Esophagus squamous epithelium (tissue), 4 donors: ENCODE measurements around the gene LENG9.
"Not testable (repeated sequence)": the region's sequence is repeated elsewhere in the genome, so short reads cannot be mapped to it uniquely, and the experiment has no call there.

Experiments
- POLR2A ChIP-seq, 4 donors: fragments of 450-650 bp; IDR thresholded peaks; one replicate each; pipeline ENCODE4 v1.6.1; 2017; ENCODE audit warnings: antibody characterized with exemption in 4 of 4, mild to moderate bottlenecking in 4 of 4, moderate library complexity in 3 of 4
- TF ChIP-seq, protein P1 (sequence below), 6 experiments: fragments of 450-650 bp in 4 of 6; fragments of 200-600 bp in 2 of 6; sonication (generic) in 2 of 6; IDR thresholded peaks; one replicate each; pipeline ENCODE4 v1.5.1; 2016 to 2019; ENCODE audit warnings: antibody characterized with exemption in 6 of 6, mild to moderate bottlenecking in 4 of 6, moderate library complexity in 4 of 6

GRCh38 chr19:54493056-54493455, 29.5 kb upstream of the LENG9 start:
- TF ChIP-seq, protein P1, sequence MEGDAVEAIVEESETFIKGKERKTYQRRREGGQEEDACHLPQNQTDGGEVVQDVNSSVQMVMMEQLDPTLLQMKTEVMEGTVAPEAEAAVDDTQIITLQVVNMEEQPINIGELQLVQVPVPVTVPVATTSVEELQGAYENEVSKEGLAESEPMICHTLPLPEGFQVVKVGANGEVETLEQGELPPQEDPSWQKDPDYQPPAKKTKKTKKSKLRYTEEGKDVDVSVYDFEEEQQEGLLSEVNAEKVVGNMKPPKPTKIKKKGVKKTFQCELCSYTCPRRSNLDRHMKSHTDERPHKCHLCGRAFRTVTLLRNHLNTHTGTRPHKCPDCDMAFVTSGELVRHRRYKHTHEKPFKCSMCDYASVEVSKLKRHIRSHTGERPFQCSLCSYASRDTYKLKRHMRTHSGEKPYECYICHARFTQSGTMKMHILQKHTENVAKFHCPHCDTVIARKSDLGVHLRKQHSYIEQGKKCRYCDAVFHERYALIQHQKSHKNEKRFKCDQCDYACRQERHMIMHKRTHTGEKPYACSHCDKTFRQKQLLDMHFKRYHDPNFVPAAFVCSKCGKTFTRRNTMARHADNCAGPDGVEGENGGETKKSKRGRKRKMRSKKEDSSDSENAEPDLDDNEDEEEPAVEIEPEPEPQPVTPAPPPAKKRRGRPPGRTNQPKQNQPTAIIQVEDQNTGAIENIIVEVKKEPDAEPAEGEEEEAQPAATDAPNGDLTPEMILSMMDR (IDR thresholded peaks at IDR 0.05), result not testable (repeated sequence)
- TF ChIP-seq POLR2A (IDR thresholded peaks at IDR 0.05), result not testable (repeated sequence)
